IPS-11a (cell line): ENCODE data around the gene CREB5.
"Not testable (repeated sequence)": the region's sequence is repeated elsewhere in the genome, so short reads cannot be mapped to it uniquely, and the experiment has no call there.

ENCODE experiments used
- H3K4me3 ChIP-seq: one replicate; pipeline ENCODE4 v1.5.1; 2013; ENCODE audit warnings: low read depth, low read length, control low read depth

The CREB5 gene

GRCh38 chr7:28411876-28412662 is at the start of gene CREB5:
Gene CREB5 (plus strand): TSS chr7:28412518. CDS start chr7:28412915, 397 bp downstream.
- H3K4me3 ChIP-seq = no peak within 1 kb of the TSS

GRCh38 chr7:28362812-28363211 is 49.5 kb upstream of the CREB5 start:
- H3K4me3 ChIP-seq = no peak overlapping the region

- H3K4me3 ChIP-seq = no peak overlapping the region
Measured at GRCh38 chr7:28364082-28364481, 48.2 kb upstream of the CREB5 start.

GRCh38 chr7:28369523-28369922 is 42.8 kb upstream of the CREB5 start:
- H3K4me3 ChIP-seq = no peak overlapping the region

GRCh38 chr7:28371846-28372245 is 40.5 kb upstream of the CREB5 start:
- H3K4me3 ChIP-seq = no peak overlapping the region

- H3K4me3 ChIP-seq = no peak overlapping the region
Measured at GRCh38 chr7:28373990-28374389, 38.3 kb upstream of the CREB5 start.

- H3K4me3 ChIP-seq = no peak overlapping the region
Measured at GRCh38 chr7:28375729-28376128, 36.6 kb upstream of the CREB5 start.

GRCh38 chr7:28376634-28377033 is 35.7 kb upstream of the CREB5 start:
- no peak overlapping the region for H3K4me3 ChIP-seq

- H3K4me3 ChIP-seq = no peak overlapping the region
Measured at GRCh38 chr7:28378574-28379149, 33.7 kb upstream of the CREB5 start.

GRCh38 chr7:28381466-28381865 is 30.9 kb upstream of the CREB5 start:
- no peak overlapping the region for H3K4me3 ChIP-seq

GRCh38 chr7:28382144-28382543 is 30.2 kb upstream of the CREB5 start:
- H3K4me3 ChIP-seq = no peak overlapping the region

- H3K4me3 ChIP-seq = no peak overlapping the region
Measured at GRCh38 chr7:28383975-28384374, 28.3 kb upstream of the CREB5 start.

- no peak overlapping the region for H3K4me3 ChIP-seq
Measured at GRCh38 chr7:28389504-28390395, 22.6 kb upstream of the CREB5 start.

GRCh38 chr7:28390426-28390825 is 21.9 kb upstream of the CREB5 start:
- no peak overlapping the region for H3K4me3 ChIP-seq

- H3K4me3 ChIP-seq = no peak overlapping the region
Measured at GRCh38 chr7:28392289-28392688, 20.0 kb upstream of the CREB5 start.

- H3K4me3 ChIP-seq = no peak overlapping the region
Measured at GRCh38 chr7:28395404-28395803, 16.9 kb upstream of the CREB5 start.

GRCh38 chr7:28395831-28396230 is 16.5 kb upstream of the CREB5 start:
- H3K4me3 ChIP-seq = no peak overlapping the region

- no peak overlapping the region for H3K4me3 ChIP-seq
Measured at GRCh38 chr7:28397141-28397540, 15.2 kb upstream of the CREB5 start.

GRCh38 chr7:28400838-28401360 is 11.4 kb upstream of the CREB5 start:
- no peak overlapping the region for H3K4me3 ChIP-seq

GRCh38 chr7:28401567-28401966 is 10.8 kb upstream of the CREB5 start:
- H3K4me3 ChIP-seq = not testable (repeated sequence)

- no peak overlapping the region for H3K4me3 ChIP-seq
Measured at GRCh38 chr7:28405662-28406061, 6.7 kb upstream of the CREB5 start.
